HG03045 (cell line): Measurements from ENCODE around the gene PRDM5.
"Not testable (repeated sequence)": the region's sequence is repeated elsewhere in the genome, so short reads cannot be mapped to it uniquely, and the experiment has no call there.

Experiments
- ATAC-seq: cut with Tn5 transposase; IDR thresholded peaks from one replicate; pipeline ENCODE4 v1.9.1; 2021; ENCODE audit warnings: mild to moderate bottlenecking, moderate library complexity; ENCODE audit not compliant: unreplicated experiment

The PRDM5 gene

GRCh38 chr4:120664851-120665250, 257.7 kb downstream of the PRDM5 start:
- ATAC-seq, result no peak

- no peak for ATAC-seq
Measured at GRCh38 chr4:120659616-120660170, 262.8 kb downstream of the PRDM5 start.

GRCh38 chr4:120658772-120659171, 263.8 kb downstream of the PRDM5 start:
- no peak for ATAC-seq

GRCh38 chr4:120653804-120654573, 268.5 kb downstream of the PRDM5 start:
- ATAC-seq, result no peak

GRCh38 chr4:120648336-120648735, 274.2 kb downstream of the PRDM5 start:
- ATAC-seq, result not testable (repeated sequence)
